HepG2 (cell line): ENCODE results near the gene IL2RA. TPM values are rescaled to one million over a fixed set of nuclear protein-coding genes. Genes with fewer than 3 reads are reported as not detected.

Source experiments
- CSRNP2 ChIP-seq: sonication (generic); formaldehyde crosslinking; conservative IDR thresholded peaks from 2 replicates; pipeline ENCODE4 v1.8.0; 2022; ENCODE audit warnings: low read depth, missing genetic modification reagents
- DR1 ChIP-seq: sonication (generic); formaldehyde crosslinking; IDR thresholded peaks from 2 replicates; pipeline ENCODE4 v1.8.0; 2021; ENCODE audit warnings: mild to moderate bottlenecking, missing genetic modification reagents, inconsistent platforms
- EZH2 ChIP-seq: conservative IDR thresholded peaks from 2 replicates; pipeline ENCODE4 v1.6.1; 2012; ENCODE audit warnings: mild to moderate bottlenecking, low read depth, low read length, moderate library complexity
- FOXP1 ChIP-seq, 2 experiments: fragments of 450-650 bp in 1 of 2; IDR thresholded peaks; 2 replicates each; pipeline ENCODE4 v1.6.1; 2017 to 2018; ENCODE audit warnings: antibody characterized with exemption in 1 of 2
- GABPA ChIP-seq, 2 experiments: IDR thresholded peaks; 2 replicates each; pipeline ENCODE4 v1.6.1; 2011 to 2016; ENCODE audit warnings: low read depth in 2 of 2, low read length in 1 of 2, missing biosample characterization in 1 of 2, missing genetic modification characterization in 1 of 2
- GPN1 ChIP-seq: sonication (generic); formaldehyde crosslinking; IDR thresholded peaks from 2 replicates; pipeline ENCODE4 v1.5.1; 2020; ENCODE audit warnings: missing genetic modification reagents, borderline replicate concordance
- NFATC3 ChIP-seq: sonication (generic); formaldehyde crosslinking; IDR thresholded peaks from 2 replicates; pipeline ENCODE4 v1.5.1; 2020; ENCODE audit warnings: mild to moderate bottlenecking, missing genetic modification reagents
- PHF5A ChIP-seq: IDR thresholded peaks from one replicate; pipeline ENCODE4 v1.6.1; 2018; ENCODE audit warnings: low read depth, missing genetic modification reagents; ENCODE audit not compliant: unreplicated experiment
- PHF8 ChIP-seq: sonication (generic); formaldehyde crosslinking; IDR thresholded peaks from 2 replicates; pipeline ENCODE4 v1.5.0; 2020; ENCODE audit warnings: missing genetic modification reagents
- REL ChIP-seq: sonication (generic); formaldehyde crosslinking; conservative IDR thresholded peaks from 2 replicates; pipeline ENCODE4 v1.8.0; 2022; ENCODE audit warnings: mild to moderate bottlenecking, missing genetic modification reagents, moderate library complexity
- RFX1 ChIP-seq: fragments of 450-650 bp; IDR thresholded peaks from 2 replicates; pipeline ENCODE4 v1.6.1; 2017
- RORA ChIP-seq: sonication (generic); formaldehyde crosslinking; IDR thresholded peaks from 2 replicates; pipeline ENCODE4 v1.5.0; 2020; ENCODE audit warnings: mild to moderate bottlenecking, missing genetic modification reagents, moderate library complexity
- SKIL ChIP-seq: sonication (generic); formaldehyde crosslinking; IDR thresholded peaks from 2 replicates; pipeline ENCODE4 v1.8.0; 2022; ENCODE audit warnings: missing genetic modification reagents, mild to moderate bottlenecking, moderate library complexity, borderline replicate concordance
- SNRNP70 ChIP-seq: fragments of 200-400 bp; formaldehyde crosslinking; IDR thresholded peaks from 2 replicates; pipeline ENCODE4 v1.6.1; 2017; ENCODE audit warnings: mild to moderate bottlenecking, low read depth, low read length, moderate library complexity
- SP2 ChIP-seq: sonication (generic); formaldehyde crosslinking; IDR thresholded peaks from 2 replicates; pipeline ENCODE4 v1.5.1; 2020; ENCODE audit warnings: mild to moderate bottlenecking, missing genetic modification reagents
- TBL1XR1 ChIP-seq: fragments of 150-350 bp; IDR thresholded peaks from 2 replicates; pipeline ENCODE4 v1.6.1; 2014; ENCODE audit warnings: borderline replicate concordance, low read length; ENCODE audit not compliant: partially characterized antibody
- ZBTB44 ChIP-seq: sonication (generic); formaldehyde crosslinking; IDR thresholded peaks from 2 replicates; pipeline ENCODE4 v1.4.0; 2020; ENCODE audit warnings: missing genetic modification reagents
- ZFYVE20 ChIP-seq: sonication (generic); formaldehyde crosslinking; IDR thresholded peaks from 2 replicates; pipeline ENCODE4 v1.8.0; 2023; ENCODE audit warnings: low read depth, mild to moderate bottlenecking, moderate library complexity, missing genetic modification reagents, borderline replicate concordance
- ZNF234 ChIP-seq: sonication (generic); formaldehyde crosslinking; conservative IDR thresholded peaks from 2 replicates; pipeline ENCODE4 v1.5.1; 2020; ENCODE audit warnings: mild to moderate bottlenecking, missing genetic modification reagents
- ZNF34 ChIP-seq: sonication (generic); formaldehyde crosslinking; IDR thresholded peaks from 2 replicates; pipeline ENCODE4 v1.4.0; 2020; ENCODE audit warnings: mild to moderate bottlenecking, missing genetic modification reagents, borderline replicate concordance
- ZNF530 ChIP-seq: sonication (generic); formaldehyde crosslinking; IDR thresholded peaks from 2 replicates; pipeline ENCODE4 v1.5.0; 2020; ENCODE audit warnings: low read depth, mild to moderate bottlenecking, missing genetic modification reagents
- ZNF556 ChIP-seq: sonication (generic); formaldehyde crosslinking; IDR thresholded peaks from 2 replicates; pipeline ENCODE4 v1.4.0; 2020; ENCODE audit warnings: mild to moderate bottlenecking, missing genetic modification reagents, borderline replicate concordance
- ZNF740 ChIP-seq: sonication (generic); formaldehyde crosslinking; IDR thresholded peaks from 2 replicates; pipeline ENCODE4 v1.4.0; 2020; ENCODE audit warnings: missing genetic modification reagents
- polyA plus RNA-seq, 8 experiments: library from polyadenylated mRNA; depleted of rRNA in 3 of 8; stranded (reverse) in 7 of 8; unstranded in 1 of 8; fragments of >200 nt; fragmentation: Illumina TruSeq in 4 of 8; extraction: Trizol in 4 of 8; gene quantifications; 2 replicates each; pipeline versions ENCODE4 v1.2.1 to v1.2.3, GENCODE V29; 2011 to 2016; ENCODE audit warnings: low read depth in 4 of 8, missing spikeins in 1 of 8, mixed read lengths in 1 of 8; ENCODE audit not compliant: insufficient read depth in 1 of 8
- total RNA-seq, 5 experiments: library from RNA; depleted of rRNA; stranded (reverse); fragments of >200 nt; fragmentation: Illumina TruSeq; extraction: Trizol; gene quantifications; 2 replicates each; pipeline ENCODE4 v1.2.3, GENCODE V29; 2016; ENCODE audit warnings: low read depth in 1 of 5
- TF ChIP-seq, protein P1 (sequence below): sonication (generic); formaldehyde crosslinking; IDR thresholded peaks from 2 replicates; pipeline ENCODE4 v1.4.0; 2020; ENCODE audit warnings: mild to moderate bottlenecking, missing genetic modification reagents

The IL2RA gene
- total and polyA plus RNA-seq, 2 of the 13 experiments (the other 11 are each of a cell fraction or from before 2014, with no cell fraction given), result not detected

DNA sequence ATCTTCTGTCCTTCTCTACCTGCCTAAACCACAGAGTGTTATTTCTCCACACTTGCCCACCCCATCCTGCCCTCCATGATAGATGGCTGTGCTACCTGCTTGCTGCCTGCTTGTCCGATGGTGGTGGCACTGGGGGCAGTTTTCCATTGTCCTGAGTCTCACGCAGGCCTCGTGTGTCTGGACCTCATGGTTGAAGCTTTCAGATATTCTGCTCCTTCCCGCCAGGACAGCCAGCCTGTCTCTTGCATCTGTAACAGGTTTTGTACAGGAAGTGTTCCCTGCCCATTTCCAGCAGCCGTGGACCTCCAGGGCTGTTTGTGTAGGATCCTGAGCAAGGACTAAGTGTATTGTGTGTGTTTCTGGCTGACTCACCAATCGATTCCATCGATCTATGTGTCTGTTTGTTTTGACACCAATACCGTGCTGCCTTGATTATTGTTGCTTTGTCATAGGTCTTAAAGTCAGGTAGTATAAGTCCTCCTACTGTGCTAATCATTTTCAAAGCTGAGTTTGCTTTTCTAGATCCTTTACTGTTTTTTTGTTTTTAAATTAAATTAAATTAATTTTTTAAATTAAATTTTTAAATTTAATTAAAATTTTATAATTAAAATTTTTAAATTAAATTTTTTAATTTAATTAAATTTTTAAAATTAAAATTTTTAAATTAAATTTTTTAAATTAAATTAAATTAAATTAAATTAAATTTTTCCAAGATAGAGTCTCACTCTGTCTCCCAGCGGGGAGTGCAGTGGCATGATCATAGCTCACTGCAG, 93.3 kb downstream of the IL2RA start (continued):
- TF ChIP-seq SKIL (peak; percentile 72), RFX1 (no peak), FOXP1 (IDR thresholded peaks at IDR 0.05) (peak; percentile 64; the same call in 1 of the 2 replicates), FOXP1 (CRISPR knock-in tag; IDR thresholded peaks at IDR 0.05) (peak; percentile 99), EZH2 (no peak), SNRNP70 (no peak), SP2 (CRISPR knock-in tag) (no peak), GPN1 (CRISPR knock-in tag) (no peak), ZNF234 (no peak), ZNF34 (no peak), ZNF556 (no peak; the same call in 1 of the 2 replicates), DR1 (CRISPR knock-in tag) (no peak), RORA (no peak), TBL1XR1 (no peak), ZFYVE20 (CRISPR knock-in tag) (no peak), ZNF740 (CRISPR knock-in tag) (no peak), CSRNP2 (no peak; the same call in 1 of the 2 replicates), ZBTB44 (no peak), PHF5A (CRISPR knock-in tag) (no peak), ZNF530 (no peak), NFATC3 (CRISPR knock-in tag) (no peak), PHF8 (no peak), REL (CRISPR knock-in tag) (0 out of 2 replicates have a peak, but pooled peaks have one; percentile 28), GABPA (IDR thresholded peaks at IDR 0.05; ENCODE audit: low read depth, low read length) (0 out of 2 replicates have a peak, but pooled peaks have one; percentile 23), GABPA (CRISPR knock-in tag; IDR thresholded peaks at IDR 0.05; ENCODE audit: low read depth) (peak; percentile 80)
- TF ChIP-seq, protein P1, sequence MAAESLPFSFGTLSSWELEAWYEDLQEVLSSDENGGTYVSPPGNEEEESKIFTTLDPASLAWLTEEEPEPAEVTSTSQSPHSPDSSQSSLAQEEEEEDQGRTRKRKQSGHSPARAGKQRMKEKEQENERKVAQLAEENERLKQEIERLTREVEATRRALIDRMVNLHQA (CRISPR knock-in tag), result no peak
